CD4-positive, alpha-beta T cell treated with Interleukin-4 for 4 hours (primary cell): ENCODE data around the gene BCOR.

ENCODE experiments used
- DNase-seq: peaks from one replicate; pipeline ENCODE4 v3.0.0-alpha.2; 2020

BCOR gene

DNA sequence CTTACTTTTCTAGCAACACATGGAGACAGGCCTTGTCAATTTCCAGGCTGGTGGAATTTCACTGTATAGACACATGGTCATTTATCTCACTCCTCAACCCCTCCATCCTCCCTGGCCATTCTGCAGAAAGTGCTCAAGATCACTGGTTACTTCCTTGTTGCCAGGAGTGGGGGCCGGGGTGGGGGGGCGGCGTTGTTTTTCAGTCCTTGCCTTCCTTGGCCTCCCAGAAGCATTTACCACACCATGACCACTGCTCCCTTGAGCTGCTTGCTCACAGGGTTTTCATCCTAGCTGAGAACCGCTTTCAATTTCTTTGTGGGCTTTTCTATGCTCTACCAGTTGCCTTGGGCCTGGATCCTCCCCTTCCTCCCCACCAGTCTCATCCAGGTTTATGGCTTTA, 14.1 kb upstream of the BCOR start:
- DNase-seq: no peak

DNA sequence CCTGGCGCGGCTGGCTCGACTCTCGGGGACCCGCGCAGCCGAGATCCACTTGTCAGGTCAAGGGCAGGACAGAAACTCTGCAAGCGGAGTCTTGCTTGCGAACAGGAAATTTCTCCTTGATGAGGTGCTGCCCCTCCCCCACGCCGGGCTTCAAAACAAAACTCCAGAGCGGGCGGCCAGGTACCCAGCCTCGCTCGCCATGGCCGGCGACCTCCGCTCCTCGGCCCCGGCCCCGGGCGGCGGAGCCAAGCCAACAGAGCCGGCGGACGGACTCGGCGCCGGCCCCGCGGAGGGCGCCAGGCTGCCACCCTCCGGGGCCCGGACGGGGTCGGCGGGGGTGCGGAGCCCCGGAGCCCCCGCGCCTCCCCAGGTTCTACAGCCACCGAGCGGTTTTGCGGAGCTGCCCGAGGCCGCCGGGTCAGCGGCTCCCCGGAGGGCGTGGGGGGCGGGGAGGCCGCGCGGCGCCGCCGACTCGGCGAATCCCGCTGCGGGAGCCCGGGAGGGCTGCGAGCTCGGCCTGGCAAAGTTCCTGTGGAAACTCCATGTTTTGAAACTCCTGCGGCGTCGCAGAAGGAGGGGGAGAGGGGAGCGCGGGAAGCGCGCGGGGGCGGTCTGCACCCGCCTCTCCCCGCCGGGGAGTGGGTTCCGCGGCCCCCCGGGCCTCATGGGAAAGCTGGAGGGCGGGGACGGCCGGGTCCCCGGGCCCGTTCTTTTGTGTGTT, 11.7 kb upstream of the BCOR start:
- DNase-seq: no peak

DNA sequence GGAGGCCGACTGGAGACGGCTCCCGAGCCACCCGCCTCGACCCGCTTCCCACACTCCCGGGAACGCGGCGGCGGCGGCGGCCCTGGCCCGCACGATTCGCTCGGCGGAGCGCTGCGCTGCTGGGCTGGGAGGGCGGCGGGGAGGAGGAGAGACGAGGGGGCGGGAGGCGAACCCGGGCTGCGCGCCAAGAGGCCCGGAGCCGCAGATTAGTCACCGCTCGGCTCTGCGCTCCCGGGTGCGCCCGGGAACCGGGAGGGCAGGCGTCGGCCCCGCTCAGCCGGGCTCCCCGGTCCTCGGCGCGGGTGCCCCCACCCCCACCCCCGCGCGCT, 11.2 kb upstream of the BCOR start:
- peak; percentile 46 for DNase-seq

DNA sequence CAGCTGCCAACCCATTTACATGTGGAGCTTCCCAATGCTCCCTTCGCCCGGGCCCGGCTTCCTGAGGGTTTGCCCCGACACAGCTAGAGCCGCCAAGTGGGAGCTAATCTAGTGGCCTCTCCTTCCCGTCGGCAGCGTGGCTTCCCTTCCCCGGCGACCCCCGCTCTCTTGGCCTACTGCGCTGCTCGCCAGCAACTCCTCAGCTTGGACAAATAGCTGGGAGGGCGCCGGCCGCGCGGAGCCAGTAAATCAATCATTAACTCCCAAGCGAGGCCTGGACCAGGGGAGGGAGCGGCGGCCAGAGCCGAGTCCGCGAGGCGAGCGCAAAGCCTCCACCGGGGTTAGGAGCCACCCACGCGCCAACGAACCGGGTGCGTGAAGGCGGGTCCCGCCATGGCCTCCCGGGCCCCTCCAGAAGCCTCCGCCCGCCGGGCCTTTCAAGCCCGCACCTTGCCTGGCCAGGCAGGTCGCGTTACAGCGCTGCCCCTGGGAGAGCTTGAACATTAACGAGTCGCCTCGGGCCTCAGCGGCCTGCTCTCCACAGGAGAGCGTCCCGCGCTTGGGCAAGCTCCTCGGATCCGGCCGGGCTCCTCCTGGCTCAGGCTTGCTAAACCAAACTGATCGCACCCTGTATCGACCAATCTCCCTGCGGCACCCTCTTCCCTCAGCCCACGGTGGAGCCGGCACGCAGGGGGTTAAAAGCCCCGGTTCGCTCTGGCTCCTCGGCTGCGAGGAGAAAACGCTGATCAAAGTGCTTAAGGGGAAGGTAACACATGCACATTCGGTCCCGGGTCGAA, 10.6 kb upstream of the BCOR start:
- DNase-seq: no peak

DNA sequence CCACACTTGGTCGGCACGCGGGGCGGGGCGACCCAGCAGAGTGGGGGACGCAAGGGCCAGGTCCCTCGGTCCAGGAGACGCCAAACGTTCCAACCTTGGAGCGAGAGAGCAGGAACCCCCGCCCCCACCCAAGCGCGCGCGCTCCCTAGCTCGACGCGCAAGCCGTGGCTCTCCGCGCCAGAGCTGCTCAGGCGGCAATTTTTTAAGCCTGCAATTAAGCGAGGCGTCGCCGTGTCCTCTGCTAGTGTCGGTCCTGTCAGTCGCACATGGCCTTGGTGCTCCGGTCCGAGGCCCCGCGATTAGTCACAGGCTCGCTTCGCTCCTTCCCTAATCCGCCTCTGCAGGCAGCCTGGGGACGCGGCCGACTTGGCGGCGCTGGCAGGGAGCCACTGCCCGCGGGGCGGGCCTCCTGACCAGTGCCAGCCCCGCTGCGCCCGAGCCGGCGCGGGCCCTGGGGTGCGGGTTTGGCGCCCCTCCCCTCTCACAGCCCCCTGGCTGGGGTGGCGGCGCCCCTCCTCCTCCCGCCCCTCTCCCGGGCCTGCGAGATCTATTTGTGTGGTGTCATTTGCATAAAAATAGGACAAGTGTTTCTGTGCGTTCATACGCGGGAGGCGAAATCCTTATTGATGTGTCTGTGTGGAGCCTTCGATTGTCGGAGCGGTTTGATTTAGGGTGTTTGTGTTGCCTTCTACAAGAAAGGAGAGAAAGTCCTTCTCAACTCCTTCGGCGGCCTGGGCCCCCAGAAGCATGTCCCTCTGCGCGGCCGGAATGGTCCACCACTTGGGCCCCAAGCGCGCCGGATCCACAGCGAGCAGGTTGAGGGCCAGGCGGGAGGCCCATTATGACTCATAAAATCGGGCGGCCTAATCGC, 9.8 kb upstream of the BCOR start:
- no peak for DNase-seq

DNA sequence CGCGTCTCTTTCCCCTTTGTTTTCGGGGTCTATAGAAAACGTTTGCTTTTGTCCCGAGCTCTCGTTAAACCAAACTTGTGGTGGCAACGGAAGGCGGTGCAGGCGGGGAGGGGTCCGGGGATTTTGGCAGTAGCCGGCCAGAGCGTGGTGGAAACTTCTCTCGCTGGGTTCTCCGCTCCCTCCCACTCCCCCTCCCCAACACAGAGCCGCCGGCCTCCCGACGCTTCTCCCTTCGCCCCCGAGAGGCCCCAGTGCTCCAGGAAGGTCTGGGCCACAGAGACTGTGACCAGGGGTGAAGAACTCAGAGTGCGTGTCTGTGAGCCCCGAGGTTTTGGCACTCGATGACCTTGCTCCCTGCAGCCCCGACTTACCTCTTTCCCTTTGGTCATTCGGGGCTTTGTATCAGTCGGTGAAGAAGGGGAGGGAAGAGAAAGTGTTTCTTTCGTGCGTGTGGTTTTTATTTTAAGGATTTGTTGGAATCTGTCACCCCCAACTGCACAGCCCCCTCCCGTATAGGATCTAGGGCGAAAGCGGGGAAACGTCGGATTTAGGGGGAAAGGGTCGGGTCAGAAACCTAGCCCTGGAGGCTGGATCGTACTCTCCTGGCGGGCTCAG, 9.0 kb upstream of the BCOR start:
- no peak for DNase-seq

DNA sequence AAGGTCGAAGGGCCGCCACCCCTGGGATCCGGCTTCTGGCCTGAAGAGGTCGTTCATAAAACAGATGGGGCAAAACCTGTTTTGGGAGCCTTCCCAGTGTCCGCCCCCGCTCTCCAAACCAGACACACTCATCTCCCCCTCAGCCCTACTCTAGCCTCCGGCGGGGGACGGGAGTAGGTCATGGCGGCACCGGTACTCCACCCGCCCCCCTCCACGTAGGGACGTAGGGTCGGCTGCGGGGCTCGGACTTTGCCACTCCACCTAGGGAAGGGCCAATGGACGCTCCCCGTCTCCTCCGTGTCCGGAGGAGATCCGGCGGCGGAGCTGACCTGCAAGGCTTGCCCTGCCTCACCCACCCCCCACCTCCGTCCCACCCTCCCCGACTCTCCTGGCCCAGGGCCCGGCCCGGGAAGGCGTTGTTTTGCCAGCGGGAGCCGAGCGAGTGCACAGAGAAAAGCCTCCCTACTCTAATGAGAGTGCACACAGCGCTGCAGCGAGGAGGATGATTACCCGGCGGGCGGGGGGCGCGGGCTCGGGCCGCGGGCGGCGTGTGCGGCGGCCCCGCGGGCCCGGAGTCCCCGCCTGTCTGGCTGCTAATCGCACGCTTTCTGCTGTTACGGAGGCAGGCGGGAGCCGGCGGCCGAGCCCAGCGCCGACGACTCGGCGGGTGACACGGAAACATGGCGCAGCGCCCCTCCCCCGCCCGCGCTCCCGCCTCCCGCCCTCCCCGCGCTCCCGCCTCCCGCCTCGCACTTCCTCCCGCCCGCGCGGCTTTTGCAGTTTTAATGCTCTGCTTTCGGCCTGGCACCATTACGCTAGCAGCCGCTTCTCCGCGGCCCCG, 8.3 kb upstream of the BCOR start:
- DNase-seq: peak; percentile 61

DNA sequence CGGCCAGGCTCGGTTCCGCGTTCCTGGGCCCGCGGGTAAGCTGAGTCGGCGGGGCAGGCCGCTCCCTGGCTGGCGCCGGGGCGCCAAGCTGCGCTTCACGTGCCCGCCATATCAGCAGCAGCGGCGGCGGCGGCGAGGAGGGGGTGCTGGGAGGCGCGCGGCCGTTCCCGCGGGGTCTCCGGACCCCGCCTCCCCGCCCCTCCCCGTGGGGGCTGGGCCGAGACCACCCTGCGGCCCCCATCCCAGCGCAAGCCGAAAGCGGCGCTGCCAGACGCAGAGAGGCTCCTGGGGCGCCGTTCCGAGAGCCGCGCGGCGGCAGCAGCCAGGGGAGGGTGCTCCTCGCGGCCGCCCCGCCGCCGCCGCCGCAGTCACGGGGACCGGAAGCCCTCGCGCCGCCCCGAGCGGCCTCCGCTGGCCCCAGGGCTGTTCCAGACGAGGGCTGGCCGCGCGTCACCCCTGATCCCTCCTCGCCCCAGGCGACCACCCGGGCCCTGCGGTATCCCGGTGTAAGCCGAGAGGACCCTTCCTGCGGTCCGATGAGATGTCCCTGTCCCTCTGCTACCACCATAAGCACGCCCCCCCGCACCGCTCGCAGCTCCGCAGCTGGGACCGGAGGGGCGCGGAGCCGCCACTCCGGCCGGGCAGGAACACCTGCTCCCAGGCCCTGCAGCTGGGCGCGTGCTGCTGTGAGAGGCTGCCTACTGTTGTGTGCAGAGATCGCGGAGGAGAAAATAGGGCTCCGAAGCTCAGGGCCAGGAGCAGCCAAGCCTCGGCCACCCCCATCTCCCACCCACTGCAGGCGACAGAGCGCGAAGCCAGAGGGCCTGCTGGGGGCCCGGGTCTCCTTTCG, 7.5 kb upstream of the BCOR start:
- no peak for DNase-seq

DNA sequence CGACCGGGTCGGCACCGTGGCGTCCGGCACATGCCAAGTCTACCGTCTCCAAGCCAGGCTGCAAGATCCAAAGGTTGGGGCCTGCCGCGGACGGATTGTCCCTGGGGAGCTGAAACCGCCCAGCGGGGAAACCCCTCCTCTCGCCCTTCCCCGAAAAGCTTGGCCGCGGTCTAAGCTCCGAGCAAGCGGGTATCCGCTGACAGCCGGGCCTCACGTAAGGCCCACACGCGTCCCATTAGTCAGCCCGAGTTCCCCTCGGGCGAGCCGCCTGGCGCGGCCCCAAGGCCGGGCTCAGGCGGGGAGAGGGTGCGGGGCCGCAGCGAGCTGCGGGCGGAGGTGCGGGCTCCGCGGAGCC, 6.8 kb upstream of the BCOR start:
- no peak for DNase-seq

DNA sequence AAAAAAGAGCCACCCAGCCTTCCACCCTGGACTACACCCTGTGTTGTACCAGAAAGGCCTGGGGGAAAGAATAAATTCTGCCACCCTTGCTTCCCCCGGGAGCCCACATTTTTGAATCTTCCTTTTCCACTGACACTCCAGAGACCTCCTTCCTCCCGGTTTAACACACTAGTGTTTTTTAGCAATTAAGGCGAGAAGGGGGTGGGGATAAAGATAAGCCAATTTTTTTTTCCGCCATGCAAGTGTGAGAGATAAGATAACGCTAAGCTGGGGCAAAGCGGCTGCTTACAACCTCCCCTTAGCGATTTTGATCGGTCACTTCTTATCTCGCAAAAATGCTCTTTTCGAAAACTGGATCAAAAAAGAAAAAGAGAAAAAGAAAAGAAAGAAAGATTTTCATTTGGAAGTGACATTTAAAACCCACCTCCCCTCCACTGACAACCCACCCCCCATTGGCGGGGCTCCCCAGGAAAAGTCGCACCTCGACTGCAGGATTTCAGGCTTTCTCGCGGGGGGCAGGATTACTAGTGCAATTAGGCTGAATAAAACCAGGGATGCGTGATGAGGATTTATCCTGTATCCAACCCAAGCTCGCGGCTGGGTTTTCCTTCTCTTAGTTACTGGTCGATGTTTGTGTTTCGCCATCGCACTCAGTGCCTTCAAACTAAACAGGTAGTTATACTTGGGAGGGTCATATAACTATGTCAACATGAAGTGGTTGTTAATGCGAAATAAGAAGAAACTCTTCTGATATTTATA, 6.0 kb upstream of the BCOR start:
- DNase-seq: no peak

DNA sequence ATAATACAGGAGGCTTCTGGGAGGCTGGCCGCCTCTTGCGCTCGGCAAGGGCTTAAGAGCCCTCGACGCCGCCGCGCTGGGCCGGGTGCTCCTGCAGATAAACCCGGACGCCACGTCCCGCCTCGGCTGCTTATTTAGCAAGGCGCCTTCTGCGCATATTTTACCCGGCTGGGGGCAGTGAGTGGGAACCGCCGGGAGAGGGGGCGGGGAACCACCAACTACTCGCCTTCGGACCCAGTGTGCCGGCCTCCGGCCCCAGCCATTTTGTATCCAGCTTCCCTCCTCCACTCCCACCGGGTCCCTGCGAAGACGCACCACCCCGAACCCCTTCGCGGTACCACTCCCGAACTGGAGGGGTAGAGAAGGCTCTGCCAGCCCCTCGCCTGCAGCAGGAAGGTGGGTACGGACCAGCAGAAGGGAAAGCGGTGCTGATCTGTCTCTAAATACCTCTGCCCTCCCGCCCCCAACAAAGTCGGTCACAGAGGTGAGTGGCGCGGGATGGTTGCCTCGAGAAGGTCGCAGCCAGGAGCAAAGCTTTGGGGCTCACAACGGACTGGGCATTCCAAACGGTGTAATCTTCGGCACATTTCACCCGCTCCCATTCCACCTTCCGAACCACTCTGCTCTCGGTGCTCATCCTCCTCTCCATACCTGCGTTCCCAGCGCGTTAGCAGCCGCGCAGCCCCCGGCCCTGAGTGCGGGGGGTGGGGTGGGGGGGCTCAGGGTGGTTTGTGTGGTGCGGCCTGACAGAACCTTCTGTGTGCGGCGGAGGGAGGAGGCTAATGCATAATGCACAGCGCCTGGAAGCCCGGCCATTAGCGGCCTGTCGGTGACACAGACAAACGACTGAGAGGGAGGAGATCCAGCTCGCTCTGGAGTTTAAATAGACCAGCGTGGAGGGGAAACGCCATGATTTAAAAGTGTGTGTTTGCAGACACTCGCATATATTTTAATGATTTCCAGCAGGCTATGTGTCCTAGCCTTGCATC, 4.9 kb upstream of the BCOR start:
- no peak for DNase-seq

DNA sequence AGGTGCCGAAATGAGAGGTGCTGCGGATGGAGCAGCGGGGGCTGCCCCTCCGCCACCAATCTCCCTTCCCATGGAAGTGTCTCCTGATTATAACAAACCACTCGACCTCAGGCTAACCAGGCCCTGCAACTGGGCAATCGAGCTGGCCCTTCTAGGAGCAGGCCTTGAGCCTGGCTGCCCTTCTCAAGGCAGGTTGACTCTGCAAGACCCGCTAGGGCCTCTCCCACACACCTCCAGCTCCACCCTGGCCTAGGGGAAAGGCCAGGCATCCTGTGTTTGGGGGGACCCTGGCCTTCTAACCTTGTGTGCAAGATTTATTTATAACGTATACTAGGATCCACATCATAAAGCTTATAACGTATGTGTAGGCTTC, 3.7 kb upstream of the BCOR start:
- no peak for DNase-seq

DNA sequence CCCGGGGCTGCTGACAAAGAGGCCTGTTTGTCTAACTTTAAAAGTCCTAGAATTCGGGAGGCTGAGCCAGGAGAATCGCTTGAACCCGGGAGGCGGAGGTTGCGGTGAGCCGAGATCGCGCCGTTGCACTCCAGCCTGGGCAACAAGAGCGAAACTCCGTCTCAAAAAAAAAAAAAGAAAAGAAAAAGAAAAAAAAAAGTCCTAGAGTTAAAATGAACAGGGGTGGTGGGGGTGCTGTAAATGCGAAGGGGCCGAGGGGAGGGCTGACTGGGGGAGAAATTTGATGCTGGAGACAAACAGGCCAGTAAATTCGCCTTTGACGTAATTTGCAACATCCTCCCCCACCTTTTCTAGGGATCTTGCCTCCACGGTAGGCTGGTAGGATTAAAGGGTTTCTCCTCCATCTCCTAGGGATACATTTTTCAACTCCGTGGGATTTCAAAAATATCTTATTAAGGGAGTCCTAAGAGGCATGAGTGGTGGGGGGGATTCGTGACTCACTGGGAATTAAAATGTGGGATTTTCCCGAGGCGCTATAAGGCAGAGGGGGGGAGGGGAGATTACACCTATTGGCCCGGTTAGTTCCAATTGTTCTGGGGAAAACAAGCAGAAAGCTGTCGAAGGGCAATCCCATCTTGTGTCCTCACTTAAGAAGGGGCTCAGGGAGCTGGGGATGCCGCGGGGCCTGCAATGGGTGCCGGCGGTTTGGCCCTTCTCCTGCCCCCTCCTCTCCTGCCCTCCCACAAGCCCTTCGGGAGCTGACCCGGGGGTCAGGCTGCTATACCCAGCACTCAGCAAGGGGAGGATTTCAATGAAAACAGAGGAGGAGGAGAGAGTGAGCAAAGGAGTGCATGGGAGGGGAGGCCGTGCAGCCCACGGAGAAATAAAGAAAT, 3.0 kb upstream of the BCOR start:
- DNase-seq: no peak

DNA sequence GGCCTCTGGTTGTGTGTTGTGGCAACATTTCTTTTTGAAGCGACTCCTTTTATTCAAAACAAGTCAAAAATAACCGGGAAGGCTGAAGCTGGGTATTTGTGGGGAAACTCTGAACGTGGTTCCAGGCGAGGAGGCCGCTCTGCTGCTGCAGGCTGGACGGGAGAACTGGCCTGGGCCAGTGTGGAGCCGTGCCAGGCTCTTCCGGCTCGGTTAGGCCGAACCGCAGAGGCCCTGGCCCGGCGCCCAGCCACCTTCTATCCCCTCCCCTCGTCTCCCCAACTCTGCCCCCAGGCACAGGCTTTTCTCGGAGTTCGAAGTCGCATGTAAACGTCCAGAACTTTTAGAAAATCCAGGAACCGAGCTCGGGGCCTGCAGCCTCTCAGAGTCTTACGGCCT, 2.4 kb upstream of the BCOR start:
- DNase-seq: no peak

DNA sequence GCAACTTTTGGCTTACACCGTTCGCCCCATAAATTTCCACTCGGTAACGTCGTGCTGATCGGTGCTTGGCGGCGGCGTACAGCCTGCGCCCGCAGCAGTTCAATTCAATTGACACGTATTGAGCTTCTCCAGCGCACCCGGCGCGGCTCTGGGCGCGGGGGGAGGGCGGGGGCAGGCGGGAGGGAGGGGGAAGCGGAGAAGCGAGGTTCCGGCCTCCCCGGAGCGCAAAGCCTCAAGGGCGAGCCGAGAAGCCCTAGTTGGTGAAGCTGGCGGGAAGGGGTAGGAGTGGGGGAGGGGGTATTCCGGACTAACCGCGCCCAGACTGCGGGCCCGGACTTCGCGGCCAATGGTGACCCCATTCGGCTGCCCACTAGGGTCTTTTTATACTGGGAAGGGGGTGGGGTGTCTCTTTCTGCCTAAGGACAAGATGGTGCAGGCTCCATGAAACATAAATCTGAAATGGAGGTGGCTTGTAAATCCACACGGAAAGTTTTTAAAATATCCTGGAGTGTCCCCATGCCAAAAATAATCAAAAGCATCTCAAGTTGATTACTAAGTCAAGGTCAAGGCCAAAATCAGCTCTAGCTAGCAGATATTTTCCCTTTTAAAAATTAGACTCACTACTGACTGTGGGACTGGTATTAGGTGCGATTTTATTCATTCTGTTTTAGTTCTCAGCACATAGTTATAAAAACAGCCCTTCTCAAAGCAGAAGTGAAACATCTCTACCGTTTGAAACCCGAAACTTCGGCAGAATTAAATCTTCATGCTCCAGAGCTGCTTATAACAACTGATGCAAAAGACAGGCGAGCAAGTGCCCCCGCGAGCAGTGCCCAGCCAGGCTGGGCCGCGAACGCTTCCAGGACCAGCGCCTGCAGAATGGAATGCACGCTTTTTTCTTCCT, 1.5 kb upstream of the BCOR start:
- peak; percentile 45 for DNase-seq

DNA sequence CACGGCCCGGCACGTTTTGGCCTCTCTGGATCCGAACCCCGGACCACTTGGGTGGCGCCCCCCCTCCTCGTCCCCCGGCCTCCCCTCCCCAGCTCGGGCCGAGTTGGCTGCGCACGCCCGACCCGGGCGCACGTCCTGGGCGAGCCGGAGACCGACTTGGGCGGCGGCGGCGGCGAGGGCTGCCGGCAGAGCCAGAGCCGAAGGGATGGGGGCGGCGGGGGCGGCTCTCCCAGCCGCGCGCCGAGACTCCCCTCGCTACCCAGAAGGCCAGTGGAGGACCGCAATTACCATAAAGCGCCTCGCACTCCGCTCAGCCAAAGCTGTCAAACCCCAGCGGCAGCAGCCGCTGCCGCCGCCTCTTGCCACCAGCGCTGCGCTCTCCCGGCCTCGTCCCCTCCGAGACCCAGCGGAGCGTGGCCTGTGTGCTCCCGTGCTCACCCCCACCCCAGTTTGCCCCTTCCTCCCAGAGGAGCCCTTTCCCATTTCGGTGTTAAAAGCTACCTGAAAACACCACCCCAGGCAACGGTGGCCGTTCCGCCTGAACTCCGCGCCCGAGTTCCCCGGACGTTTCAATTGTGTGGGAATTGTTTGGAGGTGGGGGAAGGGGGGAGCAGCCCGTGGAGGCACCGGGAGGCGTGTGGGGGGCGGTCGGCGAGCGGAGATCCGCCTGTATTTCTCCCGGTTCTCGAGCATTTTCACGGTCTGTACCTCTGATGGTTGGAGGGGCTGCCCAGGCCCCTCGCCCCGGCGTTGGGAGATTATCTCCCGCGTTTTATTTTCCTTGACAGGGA, 701 bp upstream of the BCOR start:
- peak; percentile 58 for DNase-seq

DNA sequence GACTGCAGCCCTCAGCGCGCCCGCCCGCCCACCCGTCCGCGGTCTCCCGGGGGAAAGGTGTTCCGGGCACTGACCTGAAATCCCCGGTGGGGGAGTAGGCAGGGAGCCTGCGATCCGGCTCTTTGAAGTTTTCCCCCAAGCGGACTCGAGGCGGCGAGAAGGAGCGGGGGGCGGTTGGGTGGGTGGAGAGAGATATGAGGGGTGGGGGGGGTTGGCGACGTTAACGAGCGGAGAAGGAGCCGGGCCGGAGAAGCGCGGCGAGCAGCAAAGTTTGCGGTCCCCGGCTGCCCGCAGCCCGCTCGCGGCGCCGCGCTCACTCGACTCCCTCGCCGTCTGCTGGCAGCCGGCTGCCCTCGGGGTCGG, 636 bp downstream of the BCOR start:
- DNase-seq: no peak
